A673 (cell line): ENCODE results near the gene GABRG3. TPM values are rescaled to one million over a fixed set of nuclear protein-coding genes. Genes with fewer than 3 reads are reported as not detected.

Experiments
- BruUV-seq: library from RNA; stranded (reverse); fragments of 400-500 nt; replicated peaks from 2 replicates; lab custom pipeline; 2021; lab: Mats Ljungman, UMichigan
- CTCF ChIA-PET: fragments of 300-600 bp; sonication (Branson Sonifier 250); formaldehyde crosslinking; loops from one replicate; lab custom pipeline; 2022; ENCODE audit warnings: antibody characterized with exemption; lab: Charles Lee
- POLR2A ChIA-PET: fragments of 300-600 bp; sonication (Branson Sonifier 250); formaldehyde crosslinking; loops from one replicate; lab custom pipeline; 2022; ENCODE audit warnings: antibody characterized with exemption; ENCODE audit not compliant: low non-redundant PET; lab: Charles Lee
- DNase-seq: peaks from one replicate; pipeline ENCODE4 v3.0.0-alpha.2; 2015; ENCODE audit warnings: low spot score
- H3K27ac ChIP-seq: fragments of 200-600 bp; sonication (generic); 2 replicates; pipeline ENCODE4 v1.5.1; 2016; ENCODE audit warnings: mixed run types, low read depth, mild to moderate bottlenecking, mixed read lengths, antibody characterized with exemption, low read length; ENCODE audit not compliant: poor library complexity, severe bottlenecking
- H3K27me3 ChIP-seq: fragments of 200-600 bp; sonication (generic); replicated peaks from 2 replicates; pipeline ENCODE4 v1.6.1; 2017; ENCODE audit warnings: mixed run types, low read depth, mild to moderate bottlenecking, mixed read lengths, antibody characterized with exemption, low read length; ENCODE audit not compliant: insufficient read depth, poor library complexity
- H3K36me3 ChIP-seq: fragments of 200-600 bp; sonication (generic); 2 replicates; pipeline ENCODE4 v1.6.1; 2016; ENCODE audit warnings: mixed run types, mild to moderate bottlenecking, mixed read lengths, antibody characterized with exemption, low read length; ENCODE audit not compliant: insufficient read depth, poor library complexity, severe bottlenecking
- H3K4me1 ChIP-seq: fragments of 200-600 bp; sonication (generic); 2 replicates; pipeline ENCODE4 v1.6.1; 2017; ENCODE audit warnings: mixed run types, mild to moderate bottlenecking, mixed read lengths, antibody characterized with exemption, low read length; ENCODE audit not compliant: insufficient read depth, poor library complexity, severe bottlenecking
- H3K4me3 ChIP-seq: fragments of 200-600 bp; sonication (generic); 2 replicates; pipeline ENCODE4 v1.5.1; 2016; ENCODE audit warnings: low read depth, mixed run types, mild to moderate bottlenecking, mixed read lengths, low read length; ENCODE audit not compliant: poor library complexity, severe bottlenecking
- H3K9me3 ChIP-seq: fragments of 200-600 bp; sonication (generic); 2 replicates; pipeline ENCODE4 v1.6.1; 2016; ENCODE audit warnings: mixed run types, low read depth, mild to moderate bottlenecking, mixed read lengths, antibody characterized with exemption, low read length; ENCODE audit not compliant: poor library complexity, severe bottlenecking
- CTCF ChIP-seq: fragments of 300-800, 200-600 bp; sonication (generic); conservative IDR thresholded peaks from 2 replicates; pipeline ENCODE4 v1.5.1; 2017; ENCODE audit warnings: low read depth, mild to moderate bottlenecking, antibody characterized with exemption, low read length, moderate library complexity, mixed read lengths
- EZH2 ChIP-seq: fragments of 200-600 bp; sonication (generic); IDR thresholded peaks from 2 replicates; pipeline ENCODE4 v1.6.1; 2017; ENCODE audit warnings: borderline replicate concordance, low read depth, mild to moderate bottlenecking, mixed read lengths, antibody characterized with exemption, low read length; ENCODE audit not compliant: poor library complexity, severe bottlenecking
- intact Hi-C: fragments of 100-400 bp; cut with micrococcal nuclease; formaldehyde crosslinking; loops from one replicate; pipeline ENCODE4 v1.10.0; 2022; ENCODE audit not compliant: unreplicated experiment
- total RNA-seq: library from RNA; stranded (reverse); gene quantifications from 2 replicates; pipeline ENCODE4 v1.2.3, GENCODE V29; 2021

The GABRG3 gene
- total RNA-seq, 1 experiment from 2014 or later: not detected

GRCh38 chr15:27201425-27201824 is 230.4 kb downstream of the GABRG3 start:
- ChIA-PET CTCF (no interaction called here), POLR2A (no interaction called here)
- Histone ChIP-seq H3K9me3 (peaks cover 58% of the 10 kb centered on the region), H3K27me3 (no peaks in the 10 kb centered on the region), H3K36me3 (no peaks in the 10 kb centered on the region), H3K4me3 (no peak overlapping the region), H3K4me1 (no peaks in the 10 kb centered on the region), H3K27ac (no peak overlapping the region)
- intact Hi-C loops: no loop called here
- BruUV-seq: no TSS peak
- DNase-seq: no peak
- no peak for TF ChIP-seq EZH2
- TF ChIP-seq CTCF: no peak

- TF ChIP-seq EZH2 (no peak), CTCF (no peak)
- Histone ChIP-seq H3K4me3 (no peak overlapping the region), H3K27ac (no peak overlapping the region), H3K4me1 (no peaks in the 10 kb centered on the region), H3K36me3 (no peaks in the 10 kb centered on the region), H3K27me3 (no peaks in the 10 kb centered on the region), H3K9me3 (peaks cover 60% of the 10 kb centered on the region)
- DNase-seq: no peak
- ChIA-PET CTCF (no interaction called here), POLR2A (no interaction called here)
- BruUV-seq: no TSS peak
- intact Hi-C loops: no loop called here
These were observed 239.2 kb downstream of the GABRG3 start for GRCh38 chr15:27210176-27210575.

- Histone ChIP-seq H3K4me3 (no peak overlapping the region), H3K36me3 (no peaks in the 10 kb centered on the region), H3K4me1 (no peaks in the 10 kb centered on the region), H3K27ac (no peak overlapping the region), H3K9me3 (peaks cover 51% of the 10 kb centered on the region), H3K27me3 (no peaks in the 10 kb centered on the region)
- ChIA-PET CTCF (no interaction called here), POLR2A (no interaction called here)
- no peak for DNase-seq
- BruUV-seq: no TSS peak
- TF ChIP-seq EZH2 (no peak), CTCF (no peak)
- intact Hi-C loops: no loop called here
These were observed 243.1 kb downstream of the GABRG3 start for GRCh38 chr15:27214032-27214431.
